M059J (cell line): Measurements from ENCODE around the gene GLO1. TPM values are rescaled to one million over a fixed set of nuclear protein-coding genes. Genes with fewer than 3 reads are reported as not detected.

Source experiments
- total RNA-seq: library from RNA; depleted of rRNA; stranded (reverse); fragments of >200 nt; shearing (Covaris generic); gene quantifications from 2 replicates; pipeline ENCODE4 v1.2.3, GENCODE V29; 2014; rRNA removed

The GLO1 gene
- total RNA-seq, 1 experiment from 2014 or later = 419 TPM

Other genes with a start within 250 kb of the GLO1 start
- 6.0 and 11.3 TPM in 2 replicates for gene BTBD9, start 63.2 kb downstream of the GLO1 start, total RNA-seq
- not detected in 2 replicates for gene DNAH8, start 12.2 kb upstream of the GLO1 start, total RNA-seq